Pancreas (tissue), 10 donors: ENCODE measurements around the gene SLC35F1. TPM values are rescaled to one million over a fixed set of nuclear protein-coding genes. Genes with fewer than 3 reads are reported as not detected.

ENCODE experiments used
- ATAC-seq, 4 donors: fragments of 200-7000 bp; cut with Tn5 transposase; one replicate each; pipeline versions ENCODE4 v1.8.0 to v1.9.1; 2020; ENCODE audit warnings: mild to moderate bottlenecking in 4 of 4, moderate library complexity in 4 of 4
- DNase-seq, 6 donors: peaks; one replicate each; pipeline ENCODE4 v3.0.0-alpha.2; 2020
- FAIRE-seq: peaks from 2 replicates; lab custom pipeline; 2012; peaks lifted over from hg19 to GRCh38; lab: Jason Lieb, UNC
- H3K27ac ChIP-seq, 4 donors: fragments of 200-600 bp; sonication (generic); 1 replicate in 3 of 4; 2 replicates in 1 of 4; pipeline versions ENCODE4 v1.5.0 to v1.8.0; 2020
- H3K27me3 ChIP-seq, 4 donors: fragments of 200-600 bp; one replicate each; pipeline ENCODE4 v1.8.0; 2021
- H3K36me3 ChIP-seq, 3 donors: fragments of 200-600 bp; sonication (generic) in 1 of 3; one replicate each; pipeline versions ENCODE4 v1.5.0 to v1.8.0; 2020 to 2021
- H3K4me1 ChIP-seq, 3 donors: fragments of 200-600 bp; one replicate each; pipeline ENCODE4 v1.8.0; 2021
- H3K4me3 ChIP-seq, 4 donors: fragments of 200-600 bp; sonication (generic) in 2 of 4; one replicate each; pipeline versions ENCODE4 v1.5.0 to v1.8.0; 2020 to 2021
- H3K9me3 ChIP-seq, 4 donors: fragments of 200-600 bp; one replicate each; pipeline ENCODE4 v1.8.0; 2021
- CTCF ChIP-seq, 4 donors: fragments of 200-600 bp; sonication (generic) in 3 of 4; IDR thresholded peaks; one replicate each; pipeline versions ENCODE4 v1.5.0 to v1.8.0; 2021; ENCODE audit warnings: antibody characterized with exemption in 4 of 4
- WGBS, 2 donors: extraction: QIAGEN DNeasy Blood & Tissue Kit; methylation state at CpG; one replicate each; pipeline ENCODE4 v1.1.7; 2013; 5-methylcytosine and 5-hydroxymethylcytosine counted together
- intact Hi-C, 3 donors: fragments of 100-400 bp; cut with DNase I; formaldehyde crosslinking; loops; one replicate each; pipeline versions ENCODE4 v1.11.1 to v1.14.2; 2022
- polyA plus RNA-seq, 2 donors: library from polyadenylated mRNA; stranded (reverse); fragments of 200-250 nt; gene quantifications; one replicate each; pipeline ENCODE4 v1.2.3, GENCODE V29; 2013
- total RNA-seq, 6 donors: library from RNA; stranded (reverse); fragmentation: NEBNext Ultra II Directional in 4 of 6; extraction: Animal tissue kit (Norgen Biotek cat#: 25700) in 4 of 6; gene quantifications; one replicate each; pipeline versions ENCODE4 v1.2.1 to v1.2.4, GENCODE V29; 2021 to 2023
- donor health status: healthy with polysubstance abuse.
- donor health status: DM: no; HTN: no; CAD: no; lungs with moderate emphysema.
- donor health status: DM: no; HTN: no; CAD: no.
- donor health status: control.
- donor health status: control.
- donor health status: Bipolar disorder and iron deficiency.
- donor health status: DM: yes; HTN: yes; CAD: no.
- donor health status: DM: no; HTN: no; CAD: no.
- donor health status: DM: no; HTN: no; CAD: no.
- donor health status: DM: yes; HTN: yes; CAD: no.

Gene SLC35F1
- total and polyA plus RNA-seq, 8 donors = 0.14 to 2.1 (median 0.29) TPM

GRCh38 chr6:118061666-118062065 lies 154.6 kb downstream of the SLC35F1 start:
- DNase-seq = no peak
- TF ChIP-seq CTCF (IDR thresholded peaks at IDR 0.05) = no peak
- no peak for FAIRE-seq
- intact Hi-C loops = no loop called here
- ATAC-seq = no peak
- no peaks in the 10 kb centered on the region for H3K36me3 ChIP-seq
- H3K27me3 ChIP-seq = no peaks in the 10 kb centered on the region
- no peaks in the 10 kb centered on the region for H3K4me1 ChIP-seq
- H3K4me3 ChIP-seq = no peak overlapping the region
- no peak overlapping the region for H3K27ac ChIP-seq
- no peaks in the 10 kb centered on the region for H3K9me3 ChIP-seq
- WGBS, 2 donors = 79 to 84% methylated on average over 8 of the region's 8 CpGs

DNA sequence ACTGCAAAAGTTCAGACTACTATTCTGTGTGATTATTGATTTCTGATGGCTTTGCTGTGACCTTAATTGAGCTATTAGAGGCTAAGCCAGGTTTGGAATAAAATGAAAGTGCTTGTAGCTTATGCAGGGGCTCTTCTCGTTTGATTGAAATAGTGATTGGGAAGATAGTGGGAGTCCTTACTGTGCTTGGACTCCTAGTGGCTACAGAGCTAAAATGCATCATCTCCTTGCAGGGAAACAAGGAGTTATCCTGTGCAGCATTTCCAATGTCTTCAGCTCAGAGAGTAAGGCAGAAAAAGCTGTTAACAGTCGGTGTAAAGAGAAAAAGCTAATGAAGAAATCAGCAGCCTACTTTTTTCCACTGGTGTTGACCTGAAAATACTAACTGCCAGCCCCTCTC lies 173.5 kb downstream of the SLC35F1 start:
- 19 to 41% methylated on average over 2 of the region's 2 CpGs for WGBS, 2 donors
- Histone ChIP-seq H3K9me3 (no peaks in the 10 kb centered on the region), H3K27ac (no peak overlapping the region), H3K27me3 (no peaks in the 10 kb centered on the region), H3K4me1 (no peaks in the 10 kb centered on the region), H3K36me3 (no peaks in the 10 kb centered on the region), H3K4me3 (no peak overlapping the region)
- DNase-seq (no peak), ATAC-seq (no peak), FAIRE-seq (no peak)
- TF ChIP-seq CTCF (IDR thresholded peaks at IDR 0.05) = no peak
- intact Hi-C loops = no loop called here

DNA sequence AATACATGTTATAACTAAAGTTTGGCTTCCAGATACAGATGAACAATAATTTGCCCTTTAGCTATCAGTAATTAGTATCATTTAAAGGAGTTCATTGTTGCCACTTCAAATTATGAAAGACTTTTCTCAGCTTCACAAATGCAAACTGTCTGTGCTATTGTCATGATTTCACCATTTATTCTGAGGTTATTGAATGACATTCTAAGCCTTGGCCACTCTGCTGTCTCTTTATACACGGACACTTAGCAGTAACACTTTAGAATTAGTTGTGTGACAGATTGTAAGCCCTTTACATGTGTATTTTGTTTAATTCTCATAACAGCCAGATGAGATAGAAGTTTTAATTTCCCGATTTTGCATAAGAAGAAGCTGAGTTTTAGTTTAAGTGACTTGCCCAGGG lies 176.6 kb downstream of the SLC35F1 start:
- no peaks in the 10 kb centered on the region for H3K4me1 ChIP-seq
- H3K36me3 ChIP-seq = no peaks in the 10 kb centered on the region
- no peak for DNase-seq
- H3K9me3 ChIP-seq = no peaks in the 10 kb centered on the region
- WGBS, 2 donors = 53 to 70% methylated on average over 2 of the region's 2 CpGs
- no peak for ATAC-seq
- no peak overlapping the region for H3K27ac ChIP-seq
- no peak for TF ChIP-seq CTCF (IDR thresholded peaks at IDR 0.05)
- intact Hi-C loops = no loop called here
- no peaks in the 10 kb centered on the region for H3K27me3 ChIP-seq
- H3K4me3 ChIP-seq = no peak overlapping the region
- no peak for FAIRE-seq

- Histone ChIP-seq H3K9me3 (no peaks in the 10 kb centered on the region), H3K27me3 (no peaks in the 10 kb centered on the region), H3K4me1 (no peaks in the 10 kb centered on the region), H3K36me3 (no peaks in the 10 kb centered on the region), H3K27ac (no peak overlapping the region), H3K4me3 (no peak overlapping the region)
- ATAC-seq (no peak), DNase-seq (no peak), FAIRE-seq (no peak)
- intact Hi-C loops = no loop called here
- WGBS, 2 donors = 48 to 59% methylated on average over 2 of the region's 2 CpGs
- no peak for TF ChIP-seq CTCF (IDR thresholded peaks at IDR 0.05)
Measured at GRCh38 chr6:118085665-118086064, 178.6 kb downstream of the SLC35F1 start.

DNA sequence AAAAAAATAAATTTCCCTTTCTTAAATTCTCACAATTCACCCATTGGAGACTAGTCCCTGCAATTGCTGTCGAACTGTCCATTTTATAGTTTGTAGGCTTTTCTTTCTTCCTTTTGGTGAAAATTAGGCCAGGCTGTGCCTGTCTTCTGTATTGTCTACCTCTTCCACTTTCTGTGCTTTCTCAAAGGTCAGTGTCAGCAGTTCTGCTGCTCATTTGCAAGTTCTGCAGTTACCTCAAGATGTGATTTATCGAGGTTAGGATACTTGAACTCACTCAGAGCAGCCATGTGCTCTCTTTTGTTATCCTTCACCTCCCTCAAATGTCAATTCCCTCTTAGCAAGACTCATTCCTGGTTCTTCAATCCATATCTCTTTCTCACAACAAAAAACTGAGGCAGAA lies 179.1 kb downstream of the SLC35F1 start:
- H3K9me3 ChIP-seq = no peaks in the 10 kb centered on the region
- no peak overlapping the region for H3K4me3 ChIP-seq
- FAIRE-seq (no peak), DNase-seq (no peak), ATAC-seq (no peak)
- WGBS, 2 donors = 45 to 52% methylated on average over 2 of the region's 2 CpGs
- H3K27ac ChIP-seq = no peak overlapping the region
- no peaks in the 10 kb centered on the region for H3K4me1 ChIP-seq
- H3K27me3 ChIP-seq = no peaks in the 10 kb centered on the region
- no peaks in the 10 kb centered on the region for H3K36me3 ChIP-seq
- intact Hi-C loops = no loop called here
- no peak for TF ChIP-seq CTCF (IDR thresholded peaks at IDR 0.05)
